B cell (primary cell): ENCODE measurements around the gene NCK1. TPM values are rescaled to one million over a fixed set of nuclear protein-coding genes. Genes with fewer than 3 reads are reported as not detected.

Experiments used
- ATAC-seq: fragments of 200-7000 bp; cut with Tn5 transposase; one replicate; pipeline ENCODE4 v1.10.0; 2021; ENCODE audit warnings: low read depth, mild to moderate bottlenecking, moderate number of reproducible peaks, moderate library complexity
- CTCF ChIA-PET: fragments of 350-600 bp; sonication (Branson Sonifier 250); formaldehyde crosslinking; loops from one replicate; lab custom pipeline; 2021; ENCODE audit warnings: antibody characterized with exemption, inconsistent platforms; lab: Charles Lee
- POLR2A ChIA-PET: fragments of 350-600 bp; sonication (Branson Sonifier 250); formaldehyde crosslinking; loops from one replicate; lab custom pipeline; 2021; ENCODE audit warnings: antibody characterized with exemption; lab: Charles Lee
- DNase-seq: peaks from one replicate; pipeline ENCODE4 v3.0.0; 2013
- H2AFZ ChIP-seq: 2 replicates; pipeline ENCODE4 v1.6.1; 2012; ENCODE audit warnings: mild to moderate bottlenecking, low read depth, low read length; ENCODE audit not compliant: insufficient read depth, poor library complexity, severe bottlenecking
- H3K27ac ChIP-seq, 2 donors: 1 replicate in 1 of 2; 2 replicates in 1 of 2; pipeline ENCODE4 v1.5.1; 2012 to 2013; ENCODE audit warnings: low read length in 2 of 2, mild to moderate bottlenecking in 2 of 2, moderate library complexity in 1 of 2
- H3K27me3 ChIP-seq, 4 experiments: fragments of 200-600 bp in 1 of 4; sonication (generic) in 1 of 4; replicated peaks in 1 of 4; 1 replicate in 2 of 4; 2 replicates in 2 of 4; pipeline versions ENCODE4 v1.6.1 to v1.7.0; 2013 to 2016; ENCODE audit warnings: low read length in 3 of 4, mild to moderate bottlenecking in 2 of 4, mixed read lengths in 1 of 4, moderate library complexity in 1 of 4; ENCODE audit not compliant: insufficient read depth in 4 of 4, control insufficient read depth in 3 of 4; ENCODE audit errors: control extremely low read depth in 1 of 4
- H3K36me3 ChIP-seq, 2 experiments: replicated peaks in 1 of 2; 1 replicate in 1 of 2; 2 replicates in 1 of 2; pipeline versions ENCODE4 v1.6.1 to v1.7.1; 2013; ENCODE audit warnings: low read length in 1 of 2; ENCODE audit not compliant: insufficient read depth in 2 of 2, control insufficient read depth in 1 of 2; ENCODE audit errors: control extremely low read depth in 1 of 2, extremely low read depth in 1 of 2
- H3K4me1 ChIP-seq, 2 donors: fragments of 200-600 bp in 1 of 2; sonication (generic) in 1 of 2; 1 replicate in 1 of 2; 2 replicates in 1 of 2; pipeline versions ENCODE4 v1.5.1 to v1.6.1; 2013 to 2017; ENCODE audit warnings: low read length in 2 of 2; ENCODE audit not compliant: control insufficient read depth in 2 of 2, insufficient read depth in 2 of 2
- H3K4me2 ChIP-seq: replicated peaks from 2 replicates; pipeline ENCODE3; 2012; ENCODE audit warnings: mild to moderate bottlenecking, low read depth, low read length; ENCODE audit not compliant: poor library complexity, severe bottlenecking
- H3K4me3 ChIP-seq, 5 experiments: fragments of 200-600 bp in 1 of 5; sonication (generic) in 1 of 5; 1 replicate in 3 of 5; 2 replicates in 2 of 5; pipeline versions ENCODE4 v1.5.1 to v1.7.0; 2011 to 2016; ENCODE audit warnings: low read length in 4 of 5, mild to moderate bottlenecking in 4 of 5, low read depth in 2 of 5, control low read depth in 1 of 5, moderate library complexity in 1 of 5; ENCODE audit not compliant: insufficient read depth in 1 of 5; ENCODE audit errors: control extremely low read depth in 1 of 5, extremely low read depth in 1 of 5
- H3K79me2 ChIP-seq: fragments of 200-600 bp; sonication (generic); one replicate; pipeline ENCODE4 v1.6.0; 2016; ENCODE audit warnings: low read length; ENCODE audit not compliant: control insufficient read depth, insufficient read depth
- H3K9ac ChIP-seq: fragments of 200-600 bp; sonication (generic); 2 replicates; pipeline ENCODE4 v1.6.1; 2017; ENCODE audit warnings: mild to moderate bottlenecking, low read length, moderate library complexity
- H3K9me3 ChIP-seq, 3 donors: one replicate each; pipeline versions ENCODE4 v1.6.1 to v1.7.1; 2013; ENCODE audit warnings: low read length in 2 of 3; ENCODE audit not compliant: control insufficient read depth in 2 of 3, insufficient read depth in 1 of 3; ENCODE audit errors: control extremely low read depth in 1 of 3
- H4K20me1 ChIP-seq: 2 replicates; pipeline ENCODE4 v1.6.0; 2012; ENCODE audit warnings: mild to moderate bottlenecking, low read length; ENCODE audit not compliant: insufficient read depth, control insufficient read depth, poor library complexity, severe bottlenecking
- H3K27ac Mint-ChIP-seq: one replicate; pipeline ENCODE4 v1.8.0; 2021; ENCODE audit warnings: mixed read lengths
- H3K27me3 Mint-ChIP-seq: one replicate; pipeline ENCODE4 v1.8.0; 2021; ENCODE audit warnings: mixed read lengths
- H3K4me1 Mint-ChIP-seq: one replicate; pipeline ENCODE4 v1.8.0; 2021; ENCODE audit warnings: mixed read lengths
- H3K4me3 Mint-ChIP-seq: one replicate; pipeline ENCODE4 v1.8.0; 2021; ENCODE audit warnings: mixed read lengths
- H3K9me3 Mint-ChIP-seq: one replicate; pipeline ENCODE4 v1.8.0; 2022; ENCODE audit warnings: mixed read lengths; ENCODE audit not compliant: insufficient read depth
- EZH2 ChIP-seq: IDR thresholded peaks from 2 replicates; pipeline ENCODE4 v1.6.1; 2012; ENCODE audit warnings: borderline replicate concordance, low read depth, mild to moderate bottlenecking, moderate library complexity, low read length; ENCODE audit not compliant: insufficient read depth, poor library complexity, severe bottlenecking
- WGBS: methylation state at CpG from one replicate; pipeline ENCODE4 v1.1.5; 2013; ENCODE audit warnings: missing lambda C conversion rate; ENCODE audit not compliant: insufficient coverage; 5-methylcytosine and 5-hydroxymethylcytosine counted together
- intact Hi-C: fragments of 100-400 bp; cut with micrococcal nuclease; formaldehyde crosslinking; loops from one replicate; pipeline ENCODE4 v1.10.0; 2022
- polyA plus RNA-seq: library from polyadenylated mRNA; depleted of rRNA; stranded (reverse); fragments of >200 nt; gene quantifications from 2 replicates; pipeline ENCODE4 v1.2.3, GENCODE V29; 2012
- total RNA-seq, 2 donors: library from RNA; stranded (reverse); fragments of 120-200 nt in 1 of 2; gene quantifications; 1 replicate in 1 of 2; 2 replicates in 1 of 2; pipeline versions ENCODE4 v1.2.3 to v1.2.4, GENCODE V29; 2013 to 2022
- TF ChIP-seq, protein P1 (sequence below): fragments of 200-600 bp; IDR thresholded peaks from one replicate; pipeline ENCODE4 v1.8.0; 2022; ENCODE audit warnings: antibody characterized with exemption, mild to moderate bottlenecking

The NCK1 gene
- total and polyA plus RNA-seq, 2 donors (not counting 1 experiment from before 2014, with no cell fraction given) = 12.6 to 32.4 TPM

DNA sequence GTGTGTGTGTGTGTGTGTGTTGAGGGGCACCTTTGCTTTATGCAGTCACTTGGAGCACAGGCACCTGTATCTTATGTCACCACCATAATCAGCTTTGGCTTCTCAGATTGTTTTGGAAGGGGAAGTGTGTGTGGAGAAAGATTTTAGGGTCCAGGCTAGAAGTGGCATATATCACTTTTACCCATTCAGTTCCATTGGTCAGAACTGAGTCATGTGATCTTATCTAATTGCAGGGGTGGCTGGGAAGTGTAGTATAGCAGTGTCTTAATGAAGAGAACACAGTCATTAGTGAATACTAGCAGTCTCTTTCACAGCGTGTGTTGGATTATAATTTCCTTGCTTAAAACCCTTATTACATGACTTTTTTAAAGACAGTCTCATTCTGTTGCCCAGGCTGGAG lies 20.6 kb downstream of the NCK1 start:
- Mint-ChIP-seq H3K27ac (no peak overlapping the region), H3K9me3 (no peaks in the 10 kb centered on the region), H3K27me3 (no peaks in the 10 kb centered on the region), H3K4me3 (no peak overlapping the region), H3K4me1 (peaks cover 64% of the 10 kb centered on the region)
- ChIA-PET CTCF (no interaction called here), POLR2A (interaction anchor here (1.0 kb wide), 1 partner anchor 20 kb away, joined by 3 read pairs; the partner anchor contains the start of gene NCK1)
- H3K36me3 ChIP-seq = peaks cover 0 to 2% of the 10 kb centered on the region in 2 experiments
- intact Hi-C loops = no loop called here
- H3K4me1 ChIP-seq = peaks cover 16 to 32% of the 10 kb centered on the region in 2 donors
- TF ChIP-seq EZH2 = no peak
- TF ChIP-seq, protein P1, sequence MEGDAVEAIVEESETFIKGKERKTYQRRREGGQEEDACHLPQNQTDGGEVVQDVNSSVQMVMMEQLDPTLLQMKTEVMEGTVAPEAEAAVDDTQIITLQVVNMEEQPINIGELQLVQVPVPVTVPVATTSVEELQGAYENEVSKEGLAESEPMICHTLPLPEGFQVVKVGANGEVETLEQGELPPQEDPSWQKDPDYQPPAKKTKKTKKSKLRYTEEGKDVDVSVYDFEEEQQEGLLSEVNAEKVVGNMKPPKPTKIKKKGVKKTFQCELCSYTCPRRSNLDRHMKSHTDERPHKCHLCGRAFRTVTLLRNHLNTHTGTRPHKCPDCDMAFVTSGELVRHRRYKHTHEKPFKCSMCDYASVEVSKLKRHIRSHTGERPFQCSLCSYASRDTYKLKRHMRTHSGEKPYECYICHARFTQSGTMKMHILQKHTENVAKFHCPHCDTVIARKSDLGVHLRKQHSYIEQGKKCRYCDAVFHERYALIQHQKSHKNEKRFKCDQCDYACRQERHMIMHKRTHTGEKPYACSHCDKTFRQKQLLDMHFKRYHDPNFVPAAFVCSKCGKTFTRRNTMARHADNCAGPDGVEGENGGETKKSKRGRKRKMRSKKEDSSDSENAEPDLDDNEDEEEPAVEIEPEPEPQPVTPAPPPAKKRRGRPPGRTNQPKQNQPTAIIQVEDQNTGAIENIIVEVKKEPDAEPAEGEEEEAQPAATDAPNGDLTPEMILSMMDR = no peak
- H2AFZ ChIP-seq = no peak overlapping the region
- H3K27ac ChIP-seq = no peak overlapping the region
- no peak overlapping the region for H3K4me2 ChIP-seq
- H3K27me3 ChIP-seq = no peaks in the 10 kb centered on the region
- no peak overlapping the region for H3K4me3 ChIP-seq
- ATAC-seq (peak; percentile 31), DNase-seq (no peak)
- H4K20me1 ChIP-seq = peaks cover 63% of the 10 kb centered on the region
- no peak overlapping the region for H3K9ac ChIP-seq
- peaks cover 93% of the 10 kb centered on the region for H3K79me2 ChIP-seq
- no CpG with 5 or more reads among the region's 1 CpG for WGBS
- peaks cover 2 to 5% (median 5%) of the 10 kb centered on the region in 3 donors for H3K9me3 ChIP-seq

DNA sequence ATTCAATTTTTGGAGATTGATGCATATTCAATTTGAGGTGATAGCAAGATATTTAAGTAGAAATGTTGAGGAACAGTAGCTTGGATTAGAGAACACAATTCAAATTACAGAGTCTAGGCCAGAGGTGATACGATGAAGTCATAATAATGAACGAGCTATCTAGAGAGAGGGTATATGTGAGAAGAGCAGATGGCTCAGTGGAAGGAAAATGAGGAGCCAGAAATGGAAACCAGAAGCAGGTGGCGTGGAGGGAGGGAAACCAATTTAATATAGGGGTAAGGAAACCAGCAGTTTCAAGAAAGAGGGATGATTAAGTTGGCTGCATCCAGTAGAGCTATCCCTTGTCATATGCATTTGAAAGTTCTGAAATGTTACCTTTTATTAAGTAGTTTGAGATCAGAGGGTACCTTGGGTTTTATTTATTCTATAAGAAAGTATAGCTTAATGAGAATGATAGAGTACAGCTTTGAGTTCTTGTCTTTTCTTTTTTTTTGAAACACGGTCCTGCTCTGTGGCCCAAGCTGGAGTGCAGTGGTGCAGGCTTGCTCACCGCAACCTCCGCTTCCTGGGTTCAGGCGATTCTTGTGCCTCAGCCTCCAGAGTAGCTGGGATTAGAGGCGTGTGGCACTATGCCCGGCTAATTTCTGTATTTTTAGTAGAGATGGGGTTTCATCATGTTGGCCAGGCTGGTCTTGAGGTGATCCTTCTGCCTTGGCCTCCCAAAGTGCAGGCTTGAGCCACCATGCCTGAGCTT lies 22.1 kb downstream of the NCK1 start:
- 54% methylated on average over 5 of the region's 9 CpGs for WGBS
- Histone ChIP-seq H4K20me1 (peaks cover 60% of the 10 kb centered on the region), H3K4me2 (no peak overlapping the region)

More for the DNA sequence above, 22.1 kb downstream of the NCK1 start:
- H3K9ac ChIP-seq = no peak overlapping the region
- Mint-ChIP-seq H3K27ac (peak overlapping the region; percentile 16), H3K27me3 (no peaks in the 10 kb centered on the region), H3K9me3 (no peaks in the 10 kb centered on the region), H3K4me1 (peaks cover 64% of the 10 kb centered on the region), H3K4me3 (peak overlapping the region; percentile 6)
- ATAC-seq (no peak), DNase-seq (no peak)
- ChIA-PET CTCF (interaction anchor here (1.4 kb wide), 1 partner anchor 132 kb away, joined by 5 read pairs; the partner anchor contains the start of gene STAG1), POLR2A (interaction anchor here (0.7 kb wide), 1 partner anchor 53 kb away, joined by 4 read pairs; no protein-coding TSS in a partner anchor)
- TF ChIP-seq, protein P1 = no peak
- no peak for TF ChIP-seq EZH2
- peaks cover 93% of the 10 kb centered on the region for H3K79me2 ChIP-seq
- no peak overlapping the region for H3K4me3 ChIP-seq
- H2AFZ ChIP-seq = no peak overlapping the region
- intact Hi-C loops = no loop called here
- H3K27me3 ChIP-seq = no peaks in the 10 kb centered on the region
- peaks cover 16 to 32% of the 10 kb centered on the region in 2 donors for H3K4me1 ChIP-seq
- peak overlapping the region in 1 of 2 donors; percentile 3 for H3K27ac ChIP-seq
- peaks cover 0 to 4% of the 10 kb centered on the region in 2 experiments for H3K36me3 ChIP-seq
- peaks cover 0 to 5% (median 4%) of the 10 kb centered on the region in 3 donors for H3K9me3 ChIP-seq
